DND-41 (cell line): ENCODE data around the gene CNOT3.

ENCODE experiments used
- ATAC-seq: fragments of 200-7000 bp; cut with Tn5 transposase; 3 replicates; pipeline ENCODE4 v1.9.1; 2021; ENCODE audit warnings: low read depth; ENCODE audit not compliant: insufficient read depth
- DNase-seq: peaks from one replicate; pipeline ENCODE4 v3.0.0-alpha.2; 2020
- H2AFZ ChIP-seq: 2 replicates; pipeline ENCODE4 v1.6.0; 2012; ENCODE audit warnings: low read depth, low read length
- H3K27ac ChIP-seq: 2 replicates; pipeline ENCODE4 v1.5.1; 2012; ENCODE audit warnings: low read length, inconsistent platforms
- H3K27me3 ChIP-seq: fragments of 200-600 bp; sonication (generic); 2 replicates; pipeline ENCODE4 v1.6.0; 2012; ENCODE audit warnings: low read length, mild to moderate bottlenecking, inconsistent platforms; ENCODE audit not compliant: insufficient read depth, poor library complexity
- H3K36me3 ChIP-seq: 2 replicates; pipeline ENCODE4 v1.5.1; 2012; ENCODE audit warnings: low read length, inconsistent platforms; ENCODE audit not compliant: insufficient read depth
- H3K4me1 ChIP-seq: 2 replicates; pipeline ENCODE4 v1.5.1; 2012; ENCODE audit warnings: mild to moderate bottlenecking, low read length; ENCODE audit not compliant: insufficient read depth
- H3K4me2 ChIP-seq: 2 replicates; pipeline ENCODE4 v1.6.0; 2012; ENCODE audit warnings: mild to moderate bottlenecking, moderate library complexity, low read length, inconsistent platforms; ENCODE audit not compliant: insufficient read depth
- H3K4me3 ChIP-seq, 2 experiments: fragments of 200-600 bp in 1 of 2; shearing (Covaris generic) in 1 of 2; 2 replicates each; pipeline ENCODE4 v1.5.1; 2012 to 2016; ENCODE audit warnings: inconsistent platforms in 2 of 2, low read length in 2 of 2, mild to moderate bottlenecking in 2 of 2, low read depth in 1 of 2, moderate library complexity in 1 of 2
- H3K79me2 ChIP-seq: 2 replicates; pipeline ENCODE4 v1.6.0; 2012; ENCODE audit warnings: low read length, inconsistent platforms; ENCODE audit not compliant: insufficient read depth
- H3K9ac ChIP-seq: 2 replicates; pipeline ENCODE4 v1.6.0; 2012; ENCODE audit warnings: low read depth, mild to moderate bottlenecking, inconsistent platforms, low read length, moderate library complexity
- H3K9me3 ChIP-seq: 2 replicates; pipeline ENCODE4 v1.5.1; 2012; ENCODE audit warnings: low read length, moderate library complexity, mild to moderate bottlenecking, inconsistent platforms; ENCODE audit not compliant: insufficient read depth, severe bottlenecking
- H4K20me1 ChIP-seq: 2 replicates; pipeline ENCODE4 v1.6.0; 2012; ENCODE audit warnings: low read length; ENCODE audit not compliant: insufficient read depth
- CTCF ChIP-seq: IDR thresholded peaks from 2 replicates; pipeline ENCODE4 v1.5.1; 2012; ENCODE audit warnings: borderline replicate concordance, low read length, moderate library complexity, mild to moderate bottlenecking; ENCODE audit not compliant: poor library complexity, severe bottlenecking; ENCODE audit errors: extremely low read depth
- EZH2 ChIP-seq: IDR thresholded peaks from 3 replicates; pipeline ENCODE4 v1.6.1; 2012; ENCODE audit warnings: borderline replicate concordance, low read depth, mild to moderate bottlenecking, moderate library complexity, low read length, inconsistent platforms; ENCODE audit not compliant: severe bottlenecking

CNOT3 gene

GRCh38 chr19:54133312-54133956 lies 4.1 kb upstream of the CNOT3 start:
- no peak overlapping the region for H3K27ac ChIP-seq
- H3K36me3 ChIP-seq = peaks cover 32% of the 10 kb centered on the region
- no peaks in the 10 kb centered on the region for H3K9me3 ChIP-seq
- peaks cover 17% of the 10 kb centered on the region for H4K20me1 ChIP-seq
- TF ChIP-seq CTCF = no peak
- TF ChIP-seq EZH2 = no peak
- peaks cover 14% of the 10 kb centered on the region for H3K4me1 ChIP-seq
- no peak for ATAC-seq
- no peak overlapping the region for H3K9ac ChIP-seq
- no peak overlapping the region for H3K4me2 ChIP-seq
- no peak overlapping the region for H3K4me3 ChIP-seq
- H2AFZ ChIP-seq = no peak overlapping the region
- no peak for DNase-seq
- H3K79me2 ChIP-seq = peaks cover 8% of the 10 kb centered on the region
- H3K27me3 ChIP-seq = no peaks in the 10 kb centered on the region

GRCh38 chr19:54133957-54134590 lies 3.5 kb upstream of the CNOT3 start:
- Histone ChIP-seq H3K27ac (no peak overlapping the region), H3K27me3 (no peaks in the 10 kb centered on the region), H2AFZ (no peak overlapping the region)

GRCh38 chr19:54136086-54136863 lies 1.3 kb upstream of the CNOT3 start:
- peak overlapping the region; percentile 97 for H3K4me2 ChIP-seq
- peak overlapping the region; percentile 51 for H3K9ac ChIP-seq
- DNase-seq (no peak), ATAC-seq (no peak)
- H4K20me1 ChIP-seq = peaks cover 39% of the 10 kb centered on the region
- peaks cover 37% of the 10 kb centered on the region for H3K79me2 ChIP-seq
- TF ChIP-seq CTCF (no peak), EZH2 (no peak)
- no peaks in the 10 kb centered on the region for H3K27me3 ChIP-seq
- no peaks in the 10 kb centered on the region for H3K9me3 ChIP-seq
- peak overlapping the region; percentile 88 for H2AFZ ChIP-seq
- H3K4me1 ChIP-seq = peaks cover 40% of the 10 kb centered on the region
- H3K36me3 ChIP-seq = peaks cover 37% of the 10 kb centered on the region
- peak overlapping the region; percentile 17 to 73; a peak in 3 of 4 replicates for H3K4me3 ChIP-seq
- H3K27ac ChIP-seq = peak overlapping the region; percentile 70

More at GRCh38 chr19:54133957-54134590, 3.5 kb upstream of the CNOT3 start:
- Histone ChIP-seq H3K36me3 (peaks cover 32% of the 10 kb centered on the region), H4K20me1 (peaks cover 21% of the 10 kb centered on the region), H3K79me2 (peaks cover 15% of the 10 kb centered on the region), H3K4me1 (peaks cover 21% of the 10 kb centered on the region), H3K4me3 (no peak overlapping the region), H3K9me3 (no peaks in the 10 kb centered on the region), H3K4me2 (no peak overlapping the region), H3K9ac (no peak overlapping the region)
- ATAC-seq (no peak), DNase-seq (no peak)
- no peak for TF ChIP-seq EZH2
- TF ChIP-seq CTCF = no peak
